Kidney capillary endothelial cell (primary cell): Measurements from ENCODE around the gene IQGAP1.
"Not testable (repeated sequence)": the region's sequence is repeated elsewhere in the genome, so short reads cannot be mapped to it uniquely, and the experiment has no call there.

Source experiments
- DNase-seq: peaks from one replicate; pipeline ENCODE4 v3.0.0-alpha.2; 2018; ENCODE audit warnings: low spot score

The IQGAP1 gene

GRCh38 chr15:90387534-90388461 lies at the start of gene IQGAP1:
IQGAP1 (plus strand) TSS chr15:90388242; CDS start chr15:90388342, 100 bp downstream.
- DNase-seq: peak; percentile 94

DNA sequence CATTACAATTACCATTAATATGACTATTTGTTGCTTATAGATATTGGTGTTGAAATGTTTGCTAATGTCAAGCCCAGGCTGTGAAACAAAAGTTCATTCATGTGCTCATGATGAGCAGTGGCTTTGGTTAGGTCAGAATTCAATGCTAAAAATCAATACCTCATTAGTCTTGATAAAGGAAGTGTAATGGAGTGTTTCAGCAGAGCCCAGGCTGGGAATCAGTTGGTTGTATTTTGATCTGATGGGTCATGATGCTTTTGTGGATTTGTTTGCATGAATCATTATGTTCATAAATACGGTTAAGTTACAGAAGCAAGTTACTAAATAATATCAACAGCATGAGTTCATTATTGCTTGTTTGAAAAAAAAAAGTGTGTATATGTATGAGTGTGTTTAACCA lies 49.5 kb upstream of the IQGAP1 start:
- no peak for DNase-seq

- DNase-seq: no peak
Observed at GRCh38 chr15:90340345-90340744, 47.7 kb upstream of the IQGAP1 start.

DNA sequence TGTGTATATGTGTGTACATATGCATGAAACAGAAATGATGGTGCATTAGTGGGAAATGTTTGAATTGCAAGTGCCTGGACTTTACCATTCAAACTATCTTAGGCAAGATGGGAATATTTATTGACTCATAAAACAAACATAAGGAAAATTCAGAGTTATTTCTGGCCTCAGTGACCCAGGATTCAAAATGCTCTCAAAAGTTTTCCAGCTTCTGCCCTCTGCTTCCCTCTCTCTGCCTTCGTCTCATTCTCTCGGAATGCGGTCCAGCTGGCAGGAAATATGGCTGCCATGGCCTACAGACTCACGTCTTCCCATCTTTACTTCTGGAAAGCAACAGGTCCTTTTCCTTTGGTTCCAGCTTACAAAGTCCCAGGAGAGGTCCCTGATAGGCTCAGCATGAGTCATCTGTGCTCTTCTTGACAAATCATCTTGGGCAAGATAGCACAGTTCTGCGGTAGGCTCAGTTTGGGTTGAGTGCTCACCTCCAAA lies 44.7 kb upstream of the IQGAP1 start:
- DNase-seq: no peak

GRCh38 chr15:90344662-90345061 lies 43.4 kb upstream of the IQGAP1 start:
- DNase-seq: no peak

- no peak for DNase-seq
Observed at GRCh38 chr15:90345857-90346256, 42.2 kb upstream of the IQGAP1 start.

DNA sequence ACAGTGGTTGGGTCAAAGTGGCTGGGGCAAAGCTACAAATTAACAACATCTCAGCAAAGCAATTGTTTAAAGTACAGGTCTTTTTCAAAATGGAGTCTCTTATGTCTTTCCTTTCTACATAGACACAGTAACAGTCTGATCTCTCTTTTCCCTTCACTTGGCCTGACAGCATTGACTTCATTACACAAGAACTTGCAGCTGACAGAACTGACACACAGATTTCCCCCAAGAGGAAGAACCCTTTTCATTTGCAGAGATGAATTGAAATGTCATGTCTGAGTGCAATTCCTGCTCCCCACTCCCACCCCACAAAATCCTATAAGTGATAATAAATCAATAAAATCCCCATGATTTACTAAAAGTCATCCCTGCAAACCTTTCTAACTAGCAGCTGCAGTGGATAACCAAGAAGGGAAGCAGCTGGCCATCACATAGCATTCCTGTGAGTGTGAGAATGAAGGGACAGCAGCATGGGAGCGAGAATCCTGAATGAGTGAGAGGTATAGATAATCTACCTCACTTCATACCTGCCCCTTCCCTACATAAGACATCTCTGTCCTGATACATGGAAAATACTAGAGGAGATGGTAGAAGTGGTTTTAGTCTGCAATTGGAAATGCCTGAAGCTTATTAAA lies 40.5 kb upstream of the IQGAP1 start:
- DNase-seq: not testable (repeated sequence)

DNA sequence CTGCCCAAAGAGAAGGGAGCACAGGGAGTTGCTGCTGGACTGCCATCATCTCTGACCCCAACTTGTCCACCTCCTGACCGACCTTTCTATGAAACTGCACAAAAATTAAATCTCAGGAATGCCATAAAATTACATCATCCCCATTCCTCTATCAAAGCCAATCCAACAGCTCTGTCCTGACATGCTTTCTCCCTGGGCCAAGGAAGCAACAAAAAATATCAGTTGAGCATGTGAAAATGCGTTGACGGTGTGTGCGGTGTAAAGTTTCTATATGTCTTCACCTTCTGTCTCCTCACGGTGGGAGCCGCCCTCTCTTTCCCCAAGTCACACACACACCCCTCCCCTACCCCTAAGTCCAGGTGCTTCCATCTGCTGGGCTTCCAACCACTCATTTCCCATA lies 39.6 kb upstream of the IQGAP1 start:
- no peak for DNase-seq

- no peak for DNase-seq
Observed at GRCh38 chr15:90349072-90349471, 39.0 kb upstream of the IQGAP1 start.

- DNase-seq: no peak
Observed at GRCh38 chr15:90349821-90350220, 38.2 kb upstream of the IQGAP1 start.

DNA sequence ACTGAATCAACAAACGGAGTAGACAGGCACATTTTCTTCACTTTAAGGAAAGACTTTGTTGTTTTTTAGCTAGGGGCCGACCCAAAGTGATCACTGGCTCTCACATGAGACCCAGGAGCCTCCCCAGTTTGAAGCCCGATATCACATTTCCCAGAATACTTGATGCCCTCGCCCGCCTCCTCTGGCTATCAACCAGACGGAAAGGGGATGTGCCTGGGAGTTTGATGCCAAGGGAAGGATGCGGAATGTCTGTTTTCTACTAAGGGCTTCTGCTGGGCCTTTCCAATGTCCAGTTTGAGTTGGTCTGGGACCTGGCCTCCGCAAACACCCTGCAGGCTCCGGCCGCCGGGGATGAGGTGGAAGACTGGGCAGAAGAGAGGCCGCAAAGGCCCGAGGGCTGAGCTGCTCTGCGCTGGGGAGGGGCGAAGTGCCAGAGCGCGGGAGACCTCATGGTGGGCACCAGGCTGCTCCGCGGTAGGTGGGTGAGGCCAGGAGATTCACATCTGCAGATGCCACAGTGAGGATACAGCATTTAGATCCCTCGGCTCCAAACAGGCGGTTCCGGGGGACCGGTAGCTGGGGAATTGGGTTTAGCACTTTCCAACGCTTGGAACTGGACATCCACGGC lies 36.4 kb upstream of the IQGAP1 start:
- DNase-seq: no peak

GRCh38 chr15:90352107-90352893 lies 35.7 kb upstream of the IQGAP1 start, which contains the start of gene ZNF774:
ZNF774 (plus strand) TSS chr15:90352284; CDS start chr15:90354661, 2,377 bp downstream.
- DNase-seq: peak; percentile 96

GRCh38 chr15:90354986-90355385 lies 33.1 kb upstream of the IQGAP1 start:
- DNase-seq: no peak

DNA sequence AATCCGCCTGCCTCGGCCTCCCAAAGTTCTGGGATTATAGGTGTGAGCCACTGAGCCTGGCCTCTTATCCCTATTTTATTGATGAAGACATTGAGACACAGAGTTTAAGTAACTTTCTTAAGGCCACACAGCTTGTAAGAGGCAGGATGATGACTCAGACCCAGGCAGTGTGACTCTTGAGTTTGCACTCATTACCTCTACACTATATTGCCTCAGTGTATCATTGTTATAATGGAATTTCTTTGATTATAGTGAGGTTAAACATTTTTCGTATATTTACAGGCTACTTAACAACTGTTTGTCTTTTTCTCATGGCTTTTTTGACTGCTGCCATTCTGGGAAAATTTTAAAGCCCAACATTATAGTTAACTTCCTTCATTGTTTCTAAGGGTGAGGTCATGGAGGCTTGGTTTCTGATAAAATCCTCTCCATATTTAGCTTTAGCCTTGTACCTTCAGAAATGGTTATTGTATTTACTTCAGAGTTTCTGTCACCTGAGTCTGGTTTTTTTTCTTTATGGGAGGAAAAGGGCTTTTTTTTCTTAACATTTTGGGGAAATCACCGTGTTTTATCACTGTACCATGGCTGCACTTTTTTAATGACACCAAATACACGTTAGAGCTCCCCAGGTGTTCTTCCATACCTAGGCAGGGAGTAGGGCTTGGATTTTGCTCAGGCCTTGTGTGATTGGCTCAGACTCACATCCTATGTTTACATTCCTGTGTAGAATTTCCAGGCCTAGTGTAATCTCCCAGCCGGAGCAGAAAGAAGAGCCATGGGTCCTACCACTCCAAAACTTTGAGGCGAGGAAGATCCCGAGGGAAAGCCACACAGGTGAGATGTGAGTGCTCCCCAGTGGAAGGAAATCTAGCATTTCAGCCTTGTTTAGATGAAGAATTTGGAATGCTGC lies 29.7 kb upstream of the IQGAP1 start:
- no peak for DNase-seq

GRCh38 chr15:90360746-90361145 lies 27.3 kb upstream of the IQGAP1 start:
- no peak for DNase-seq

DNA sequence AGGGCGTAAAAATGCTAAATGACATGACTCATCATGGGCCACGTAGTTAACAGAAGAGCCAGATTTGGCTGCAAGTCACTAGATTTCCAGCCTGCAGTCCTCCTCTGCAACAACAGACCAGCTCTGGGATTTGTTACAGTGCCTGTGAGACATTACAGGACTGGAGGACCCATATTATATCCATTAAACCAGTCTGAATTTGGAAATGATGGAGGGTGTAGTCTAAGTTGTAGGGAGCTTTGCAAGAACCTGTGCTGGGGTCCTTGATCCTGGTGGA lies 25.2 kb upstream of the IQGAP1 start:
- no peak for DNase-seq

DNA sequence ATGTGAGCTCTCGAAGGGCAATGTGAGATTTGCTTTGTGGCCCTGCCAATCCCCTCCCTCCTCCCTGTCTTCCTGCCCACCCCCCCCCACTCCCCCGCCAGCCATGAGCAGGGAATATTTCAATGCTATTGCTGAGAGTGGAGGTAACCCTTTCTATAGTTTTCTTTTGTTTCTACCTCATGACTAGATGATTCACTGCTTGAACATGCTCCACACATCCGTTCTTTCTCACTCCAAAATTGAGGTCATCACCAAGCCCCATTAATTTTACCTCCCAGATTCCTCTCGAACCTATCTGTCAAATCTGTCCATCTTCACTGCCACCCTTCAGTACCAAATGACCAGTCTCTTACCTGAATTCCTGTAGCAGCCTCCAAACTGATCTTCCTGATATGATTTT lies 23.8 kb upstream of the IQGAP1 start:
- DNase-seq: peak; percentile 82

GRCh38 chr15:90365414-90366055 lies 22.5 kb upstream of the IQGAP1 start:
- no peak for DNase-seq

- DNase-seq: no peak
Observed at GRCh38 chr15:90367576-90367975, 20.5 kb upstream of the IQGAP1 start.

DNA sequence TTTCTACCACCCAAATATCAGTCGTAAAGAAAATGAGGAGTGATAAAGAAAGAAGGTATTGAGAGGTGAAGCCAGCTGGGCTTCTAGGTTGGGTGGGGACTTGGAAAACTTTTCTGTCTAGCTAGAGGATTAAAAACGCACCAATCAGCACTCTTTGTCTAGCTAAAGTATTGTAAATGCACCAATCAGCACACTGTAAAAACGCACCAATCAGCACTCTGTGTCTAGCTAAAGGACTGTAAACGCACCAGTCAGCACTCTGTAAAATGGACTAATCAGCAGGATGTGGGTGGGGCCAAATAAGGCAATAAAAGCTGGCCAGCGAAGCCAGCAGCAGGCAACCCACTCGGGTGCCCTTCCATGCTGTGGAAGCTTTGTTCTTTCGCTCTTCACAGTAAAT lies 13.0 kb upstream of the IQGAP1 start:
- no peak for DNase-seq
